GM19099 (cell line): ENCODE measurements around the gene PRPF40B.
"Not testable (repeated sequence)": the region's sequence is repeated elsewhere in the genome, so short reads cannot be mapped to it uniquely, and the experiment has no call there.

ENCODE experiments used
- POLR2A ChIP-seq: IDR thresholded peaks from 3 replicates; pipeline ENCODE4 v1.6.1; 2011; ENCODE audit warnings: low read depth; ENCODE audit not compliant: insufficient read length; ENCODE audit errors: extremely low read depth

The PRPF40B gene

DNA sequence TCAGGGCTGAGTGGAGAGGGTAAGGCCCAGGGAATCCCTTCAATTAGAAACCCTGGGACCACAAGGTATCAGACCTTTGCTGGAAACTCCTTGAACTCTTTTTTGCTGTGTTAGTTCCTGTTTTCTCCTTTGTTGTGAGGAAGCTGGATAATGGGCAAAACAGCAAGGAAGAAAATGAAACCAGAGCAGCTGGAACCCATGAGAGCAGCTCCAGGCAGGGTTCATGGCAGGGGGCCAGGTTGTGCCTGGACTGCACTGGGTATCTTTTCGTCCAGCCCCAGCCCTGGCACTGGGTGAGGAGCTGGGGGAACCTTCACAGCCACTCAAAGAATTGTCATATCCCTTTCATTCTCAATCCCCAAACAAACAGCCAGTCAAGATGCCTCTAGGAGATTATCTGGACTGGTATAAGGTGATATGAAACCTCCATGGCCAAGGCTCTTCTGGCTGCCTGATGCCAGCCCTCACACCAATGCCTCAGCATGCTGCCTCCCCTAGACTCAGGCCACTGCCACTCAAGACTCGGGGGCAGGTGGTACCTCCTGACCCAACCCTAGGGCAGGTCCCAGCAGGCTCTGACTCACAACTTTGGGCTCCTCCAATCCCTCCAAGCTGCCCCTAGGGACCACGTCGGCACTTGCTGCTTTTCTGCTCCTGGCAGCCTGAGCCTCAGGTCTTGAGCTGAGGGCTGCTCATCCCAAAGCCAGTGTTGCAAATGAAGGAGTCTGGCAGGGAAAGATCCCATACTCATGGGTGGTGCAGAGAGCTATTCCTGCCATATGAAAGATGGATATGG lies 34.4 kb upstream of the PRPF40B start:
- TF ChIP-seq POLR2A: no peak

DNA sequence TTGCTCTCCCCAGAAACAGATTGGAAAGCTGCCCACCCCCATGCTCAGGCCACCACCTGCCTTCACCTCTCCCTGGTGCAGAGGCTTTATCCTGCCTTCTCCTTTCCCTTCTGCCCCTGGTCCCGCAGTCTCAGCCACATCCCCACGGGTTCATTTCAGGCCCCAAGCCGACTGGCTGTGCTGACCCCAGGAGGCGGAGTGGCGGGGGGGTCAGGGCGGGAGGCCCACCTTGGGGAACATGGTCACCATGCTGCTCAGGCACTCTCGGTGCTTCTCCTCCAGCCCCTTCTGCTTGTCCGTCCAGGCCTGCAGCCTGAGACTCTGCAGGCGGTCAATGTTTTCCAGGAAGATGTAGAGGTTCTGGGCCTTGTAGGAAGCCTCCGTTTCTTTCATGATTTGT lies 24.8 kb upstream of the PRPF40B start:
- no peak for TF ChIP-seq POLR2A

DNA sequence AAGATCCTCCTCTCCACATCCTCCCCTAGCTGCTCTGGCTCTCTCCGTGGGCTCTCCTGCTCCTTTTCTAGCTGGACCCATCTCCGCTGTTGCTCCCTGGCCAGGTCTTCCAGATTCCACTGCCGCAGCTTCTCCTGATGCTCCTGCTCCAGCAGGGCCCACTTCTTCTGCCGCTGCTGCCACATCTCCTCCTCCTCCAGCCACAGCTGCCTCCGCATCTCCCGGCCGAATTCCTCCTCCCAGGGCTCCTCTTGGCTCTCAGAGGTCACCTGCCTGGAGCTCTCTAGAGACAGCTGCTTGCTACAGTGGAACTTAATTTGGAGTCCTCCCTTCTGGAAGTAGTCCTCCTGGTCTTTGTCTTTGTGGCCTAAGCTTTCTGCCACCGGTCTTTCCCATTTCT lies 23.4 kb upstream of the PRPF40B start:
- TF ChIP-seq POLR2A: no peak

DNA sequence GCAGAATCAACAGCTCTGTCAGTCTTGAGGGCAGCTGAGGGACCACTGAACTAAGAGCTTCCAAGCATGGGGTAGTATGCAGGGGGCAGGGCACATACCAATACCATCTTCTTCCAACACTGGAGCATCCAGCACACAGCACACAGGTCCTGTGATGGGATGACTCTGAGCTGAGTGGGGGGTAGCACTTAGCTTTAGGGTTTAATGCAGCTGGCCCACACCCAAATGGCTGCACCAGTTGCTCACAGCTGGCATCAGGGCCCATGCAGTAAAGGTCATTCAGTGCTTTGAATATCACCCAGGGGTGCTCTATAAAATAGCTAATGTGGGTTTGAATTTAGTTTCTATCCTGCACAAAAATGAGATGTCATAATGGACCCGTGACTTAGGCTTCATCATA lies 19.6 kb upstream of the PRPF40B start:
- TF ChIP-seq POLR2A: no peak

DNA sequence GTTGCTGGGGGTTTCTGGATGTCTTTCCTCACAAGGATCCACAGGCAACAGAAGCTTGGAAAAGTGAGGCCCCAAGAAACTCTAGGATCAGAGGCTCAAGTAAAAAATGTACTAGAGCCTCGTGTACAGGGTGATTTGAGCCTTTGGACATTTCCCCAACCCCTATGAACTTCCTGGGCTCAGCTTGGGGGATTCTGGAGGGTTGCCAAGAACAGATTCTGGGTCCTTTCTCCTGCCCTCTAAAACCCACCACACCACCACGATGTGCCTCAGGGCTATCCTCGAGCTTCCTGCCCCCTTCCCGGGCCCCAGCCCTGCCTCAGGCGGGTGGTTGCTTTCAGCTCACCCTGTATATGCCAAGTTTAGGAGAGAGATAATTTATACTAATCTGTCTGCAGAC lies 18.5 kb upstream of the PRPF40B start:
- TF ChIP-seq POLR2A: no peak

DNA sequence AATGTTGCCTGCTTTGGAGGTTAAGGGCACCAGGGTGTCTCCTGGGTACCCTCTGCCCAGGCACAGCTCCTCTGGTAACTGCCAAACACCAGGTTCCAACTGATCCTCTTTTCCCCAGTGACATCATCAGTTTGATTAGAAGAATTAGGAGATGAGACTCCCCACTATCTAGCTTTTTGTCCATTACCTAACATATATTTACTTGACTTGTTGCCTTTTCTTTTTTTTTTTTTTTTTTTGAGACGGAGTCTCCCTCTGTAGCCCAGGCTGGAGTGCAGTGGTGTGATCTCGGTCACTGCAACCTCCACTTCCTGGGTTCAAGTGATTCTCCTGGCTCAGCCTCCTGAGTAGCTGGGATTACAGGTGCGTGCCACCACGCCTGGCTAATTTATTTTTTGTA lies 17.8 kb upstream of the PRPF40B start, which contains the start of gene FAM186B:
FAM186B (minus strand) TSS at position 101 of the 400 bp plus-strand sequence. CDS start 162 bp downstream, outside the sequence.
- not testable (repeated sequence) for TF ChIP-seq POLR2A

DNA sequence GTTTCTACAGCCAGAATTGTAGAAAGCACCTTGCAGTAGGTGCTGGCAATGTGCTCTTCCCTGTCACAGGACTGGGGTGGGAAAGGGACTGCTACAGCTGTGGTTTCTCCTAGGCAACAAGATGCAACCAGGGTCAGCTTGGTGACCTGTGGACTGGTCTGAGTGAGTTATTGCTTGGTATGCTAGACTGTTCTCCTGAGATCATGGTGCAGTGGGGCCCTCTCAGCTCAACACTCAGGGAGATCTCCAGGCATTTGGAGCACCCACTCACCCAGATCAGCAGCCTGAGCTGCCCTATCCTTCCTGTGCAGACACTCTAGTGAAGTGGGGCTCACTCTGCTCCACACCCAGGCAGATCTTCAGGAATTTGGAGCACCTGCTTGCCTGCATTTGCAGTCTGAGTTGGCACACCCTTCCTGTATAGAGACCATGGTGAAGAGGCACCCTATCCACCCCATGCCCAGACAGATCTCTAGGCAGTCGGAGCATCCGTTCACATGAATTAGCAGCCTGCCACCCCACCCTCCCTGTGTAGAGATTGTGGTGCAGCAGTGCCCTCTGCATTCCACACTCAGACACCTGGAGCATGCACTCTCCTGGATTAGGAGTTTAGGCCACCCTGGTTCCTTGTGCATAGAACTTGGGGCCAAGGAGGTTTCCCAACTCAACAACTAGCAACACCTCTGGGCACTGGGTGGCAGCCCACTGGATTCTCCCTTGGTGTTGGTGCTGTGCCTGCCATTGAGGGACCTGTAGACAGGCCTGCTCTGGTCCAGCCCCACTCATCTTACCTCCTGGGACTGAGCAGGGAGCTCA lies 14.1 kb upstream of the PRPF40B start:
- TF ChIP-seq POLR2A: no peak

DNA sequence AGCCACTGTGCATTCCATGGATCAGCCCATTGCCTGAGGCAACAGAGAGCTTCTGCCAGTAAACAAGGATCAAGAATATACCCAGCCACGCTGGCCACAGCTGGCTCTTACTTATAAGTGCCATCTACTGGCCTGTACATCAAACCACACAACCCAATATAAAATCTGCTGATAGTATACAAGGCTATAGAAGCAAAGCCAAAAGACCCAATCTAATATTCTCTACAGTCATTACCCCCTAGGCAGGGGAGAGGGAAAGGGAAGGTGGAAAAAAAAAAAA lies 13.5 kb upstream of the PRPF40B start:
- TF ChIP-seq POLR2A: no peak

DNA sequence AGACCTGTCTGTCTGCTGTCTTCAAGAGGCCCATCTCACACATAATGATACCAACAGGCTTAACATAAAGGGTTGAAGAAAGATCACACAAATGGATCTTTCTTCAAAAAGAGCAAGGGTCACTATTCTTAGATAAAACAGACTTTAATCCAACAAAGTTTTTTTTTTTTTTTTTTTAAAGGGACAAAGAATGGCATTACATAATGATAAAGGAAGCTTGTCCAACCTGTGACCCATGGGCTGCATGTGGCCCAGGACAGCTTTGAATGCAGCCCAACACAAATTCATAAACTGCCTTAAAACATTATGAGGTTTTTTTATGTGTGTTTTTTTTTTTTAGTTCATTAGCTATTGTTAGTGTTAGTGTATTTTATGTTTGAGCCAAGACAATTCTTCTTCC lies 11.2 kb upstream of the PRPF40B start:
- TF ChIP-seq POLR2A: no peak

DNA sequence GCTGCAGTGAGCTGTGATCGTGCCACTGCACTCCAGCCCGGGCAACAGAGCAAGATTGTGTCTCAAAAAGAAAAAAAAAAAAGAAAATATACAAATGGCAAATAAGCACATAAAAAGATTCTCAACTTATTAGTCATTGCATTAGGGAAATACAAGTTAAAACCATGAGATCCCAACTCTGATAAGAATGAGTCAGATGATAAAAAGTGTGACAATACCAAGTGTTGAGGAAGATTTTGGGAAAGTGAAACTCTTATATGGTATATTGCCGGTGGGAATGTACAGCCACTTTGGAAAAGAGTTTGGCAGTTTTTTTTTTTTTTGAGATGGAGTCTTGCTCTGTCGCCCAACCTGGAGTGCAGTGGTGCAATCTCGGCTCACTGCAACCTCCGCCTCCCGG lies 7.6 kb upstream of the PRPF40B start:
- no peak for TF ChIP-seq POLR2A

DNA sequence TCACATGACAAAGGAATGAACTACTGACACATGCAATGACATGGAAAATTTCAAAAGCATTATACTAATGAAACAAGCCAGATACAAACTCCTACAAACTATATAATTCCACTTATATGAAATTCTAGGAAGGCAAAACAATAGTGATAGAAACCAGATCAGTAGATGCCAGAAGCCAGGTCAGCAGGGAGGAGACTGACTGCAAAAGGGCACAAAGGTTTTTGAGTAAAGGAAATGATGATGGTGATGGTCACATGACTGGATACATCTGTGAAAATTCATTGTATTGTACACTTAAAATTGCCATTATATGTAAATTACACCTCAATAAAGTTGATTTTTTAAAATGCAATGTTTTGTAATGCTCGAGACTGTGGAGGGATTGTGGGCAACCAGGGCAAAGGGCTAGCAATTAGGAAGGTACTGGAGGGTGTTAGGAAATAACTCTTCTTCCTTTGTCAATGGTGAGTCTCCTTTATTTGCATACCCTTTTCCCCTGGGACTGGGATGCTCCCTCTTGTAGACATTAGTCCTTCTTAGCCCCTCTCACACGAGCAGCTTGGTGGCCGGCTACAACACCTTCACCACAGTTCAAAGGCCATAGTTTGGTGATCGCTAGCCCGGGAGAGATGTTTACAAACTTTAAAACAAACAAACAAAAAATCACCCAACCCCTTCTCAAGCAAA lies 6.7 kb upstream of the PRPF40B start:
- no peak for TF ChIP-seq POLR2A

DNA sequence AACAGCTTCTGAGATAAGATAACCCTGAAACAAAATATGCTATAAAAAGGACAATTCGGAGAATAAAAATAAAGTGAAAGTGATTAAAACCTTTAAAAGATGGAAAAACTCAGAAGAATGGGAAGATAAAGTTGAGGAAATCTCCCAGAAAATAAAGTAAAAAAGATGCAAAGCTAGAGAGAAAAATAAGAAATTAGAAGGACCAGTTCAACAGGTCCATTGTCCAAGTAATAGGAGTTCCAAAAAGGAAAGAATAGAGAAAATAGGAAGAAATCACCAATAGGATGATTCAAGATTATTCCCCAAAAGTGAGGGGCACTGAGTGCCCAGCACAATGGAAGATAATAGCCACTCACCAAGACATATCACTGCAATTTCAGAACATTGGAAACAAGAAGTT lies 4.8 kb upstream of the PRPF40B start:
- no peak for TF ChIP-seq POLR2A

DNA sequence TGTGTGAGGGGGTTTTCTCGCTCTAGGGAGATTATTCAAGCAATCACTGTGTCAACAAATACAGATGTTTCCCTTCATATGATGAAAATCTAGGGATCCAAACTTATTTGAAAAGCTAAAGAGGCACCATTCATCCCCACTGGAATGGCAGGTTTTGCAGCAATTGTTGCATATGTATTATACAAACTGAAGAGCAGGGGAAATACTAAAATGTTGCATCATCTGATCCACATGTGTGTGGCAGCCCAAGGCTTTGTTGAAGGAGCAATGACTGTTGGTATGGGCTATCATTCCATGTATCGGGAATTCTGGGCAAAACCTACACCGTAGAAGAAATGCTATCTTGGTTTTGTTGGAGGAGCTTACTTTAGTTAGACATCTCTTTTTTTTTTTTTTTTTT lies 4.1 kb upstream of the PRPF40B start:
- TF ChIP-seq POLR2A: no peak

DNA sequence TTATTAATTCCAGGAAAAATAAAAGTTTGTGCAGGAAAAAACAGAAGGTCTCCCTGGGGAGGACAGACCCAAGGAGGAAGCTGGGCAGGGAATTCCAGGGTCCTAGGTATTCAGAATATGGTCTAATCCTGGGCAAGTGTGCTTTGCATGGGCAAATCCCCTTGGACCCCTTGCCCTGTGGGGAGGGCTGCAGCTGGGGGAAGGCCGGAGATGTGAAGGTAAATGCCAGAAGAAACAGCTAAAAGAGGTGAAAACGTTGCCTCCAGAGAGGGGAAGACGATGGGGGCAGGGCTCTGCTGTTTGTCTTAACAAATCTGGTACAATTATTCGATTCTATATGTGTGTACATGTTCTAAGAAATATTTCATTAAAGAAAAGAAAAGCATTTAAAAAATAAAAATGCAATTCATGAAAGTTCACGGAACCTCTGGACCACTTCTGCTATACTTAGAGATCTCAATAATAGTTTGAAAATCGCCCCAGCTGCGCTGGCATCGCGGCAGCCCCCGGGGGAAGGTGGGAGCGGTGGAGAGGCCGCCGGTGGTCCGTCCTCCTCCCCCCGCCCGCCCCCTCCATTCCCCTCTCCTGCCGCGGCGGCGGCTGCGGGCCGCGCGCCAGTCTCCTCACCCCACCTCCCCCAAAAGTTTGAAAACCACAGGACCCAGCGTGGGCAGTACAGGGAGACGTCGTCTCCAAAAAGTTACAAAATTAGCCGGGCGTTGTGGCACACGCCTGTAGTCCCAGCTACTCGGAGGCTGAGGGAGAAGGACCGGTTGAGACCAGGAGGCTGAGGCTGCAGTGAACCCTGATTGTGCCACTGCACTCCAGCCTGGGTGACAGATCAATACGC lies 1.5 kb upstream of the PRPF40B start:
- TF ChIP-seq POLR2A: no peak

DNA sequence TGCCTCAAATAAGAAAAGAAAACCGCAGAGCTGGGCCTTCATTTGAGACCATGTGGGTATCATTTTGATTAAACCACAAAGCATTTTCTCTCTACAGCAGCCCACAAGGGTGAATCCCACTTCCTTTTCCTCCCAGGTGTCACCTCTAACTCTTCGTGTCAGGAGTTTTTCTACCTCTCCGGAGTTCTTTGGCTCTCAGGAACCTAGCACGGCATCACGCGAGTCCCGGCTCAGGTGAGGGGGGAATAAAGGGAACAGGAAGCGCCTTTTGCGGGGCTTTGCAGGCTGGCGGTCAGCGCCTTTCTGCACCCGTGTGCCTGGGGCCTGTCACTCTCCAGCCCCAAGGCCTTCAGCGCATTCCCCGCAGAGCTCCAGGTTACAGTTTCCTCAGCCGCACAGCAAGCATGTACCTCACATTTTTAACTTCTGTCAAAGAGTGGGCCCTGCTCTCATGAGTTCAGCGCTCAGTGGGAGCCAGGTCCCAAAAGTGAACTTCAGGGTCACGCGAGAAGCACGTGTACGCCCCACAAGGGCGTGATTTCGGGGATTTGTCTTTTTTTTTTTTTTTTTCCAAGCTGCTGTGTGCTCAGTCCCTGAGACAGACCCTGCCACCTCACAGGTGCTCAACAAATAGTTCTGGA lies 740 bp upstream of the PRPF40B start:
- no peak for TF ChIP-seq POLR2A

DNA sequence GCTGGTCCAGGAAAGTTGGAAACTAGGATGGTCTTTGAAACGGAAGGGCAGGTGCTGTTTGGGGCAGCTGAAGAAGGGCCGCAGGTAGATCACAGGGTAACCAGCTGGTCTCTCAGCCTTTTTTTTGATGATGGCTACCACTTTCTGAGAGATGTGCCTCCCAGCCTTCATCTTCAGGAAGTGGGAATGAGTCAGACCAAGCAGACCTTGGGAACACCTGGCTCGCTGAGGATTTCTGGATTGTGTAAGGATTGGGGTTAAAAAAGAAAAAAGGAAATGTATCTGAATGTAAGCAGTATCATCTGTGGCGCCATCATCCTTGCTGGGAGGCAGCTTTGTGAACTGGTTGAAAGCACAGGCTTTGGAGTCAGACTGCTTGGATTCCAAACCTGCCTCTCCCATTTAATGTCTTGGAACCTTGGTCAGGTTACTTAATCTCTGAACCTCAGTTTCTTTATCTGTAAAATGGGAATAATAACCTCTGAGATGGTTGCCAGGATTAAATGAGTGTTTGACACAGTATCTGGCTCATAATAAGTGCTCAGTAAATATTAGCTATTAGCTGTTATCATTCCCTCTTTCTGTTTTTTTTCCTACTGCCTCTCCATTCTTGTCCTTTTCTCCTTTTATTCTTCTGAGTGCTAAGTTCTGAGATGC lies 1.7 kb downstream of the PRPF40B start:
- no peak for TF ChIP-seq POLR2A
